Right lobe of liver (tissue), 6 donors: ENCODE results near the gene TFCP2L1. TPM values are rescaled to one million over a fixed set of nuclear protein-coding genes. Genes with fewer than 3 reads are reported as not detected.
"Not testable (repeated sequence)": the region's sequence is repeated elsewhere in the genome, so short reads cannot be mapped to it uniquely, and the experiment has no call there.

Experiments
- ATAC-seq, 4 donors: fragments of 200-7000 bp; cut with Tn5 transposase; one replicate each; pipeline ENCODE4 v1.9.1; 2020; ENCODE audit warnings: mild to moderate bottlenecking in 4 of 4, moderate library complexity in 4 of 4
- DNase-seq, 3 donors: peaks; one replicate each; pipeline ENCODE4 v3.0.0-alpha.2; 2020
- H3K27ac ChIP-seq, 3 donors: fragments of 200-600 bp; one replicate each; pipeline ENCODE4 v1.8.0; 2022
- H3K27me3 ChIP-seq, 2 donors: fragments of 200-600 bp; one replicate each; pipeline ENCODE4 v1.8.0; 2022
- H3K36me3 ChIP-seq, 4 donors: fragments of 200-600 bp; sonication (generic) in 1 of 4; one replicate each; pipeline versions ENCODE4 v1.5.1 to v1.8.0; 2017 to 2022; ENCODE audit warnings: control low read depth in 1 of 4
- H3K4me1 ChIP-seq, 4 donors: fragments of 200-600 bp; sonication (generic) in 1 of 4; one replicate each; pipeline versions ENCODE4 v1.5.1 to v1.8.0; 2017 to 2022; ENCODE audit warnings: control low read depth in 1 of 4
- H3K4me3 ChIP-seq, 3 donors: fragments of 200-600 bp; one replicate each; pipeline ENCODE4 v1.8.0; 2022
- H3K9me3 ChIP-seq, 4 donors: fragments of 200-600 bp; sonication (generic) in 1 of 4; one replicate each; pipeline versions ENCODE4 v1.5.1 to v1.8.0; 2017 to 2022; ENCODE audit warnings: control low read depth in 1 of 4
- POLR2A ChIP-seq: fragments of 450-650 bp; IDR thresholded peaks from one replicate; pipeline ENCODE4 v1.6.1; 2017; ENCODE audit warnings: antibody characterized with exemption, mild to moderate bottlenecking
- WGBS: methylation state at CpG from one replicate; pipeline ENCODE4 v1.1.6; 2018; ENCODE audit warnings: low coverage, low lambda C conversion rate; ENCODE audit not compliant: insufficient coverage; ENCODE audit errors: missing lambda C conversion rate; 5-methylcytosine and 5-hydroxymethylcytosine counted together
- intact Hi-C, 2 donors: fragments of 100-400 bp; cut with DNase I; formaldehyde crosslinking; loops; one replicate each; pipeline versions ENCODE4 v1.11.2 to v1.14.1; 2022
- total RNA-seq, 6 experiments: library from RNA; depleted of rRNA in 2 of 6; stranded (reverse); fragments of >200 nt in 2 of 6; fragmentation: NEBNext Ultra II Directional in 3 of 6; extraction: Animal tissue kit (Norgen Biotek cat#: 25700) in 3 of 6; gene quantifications; one replicate each; pipeline versions ENCODE4 v1.1.0 to v1.2.4, GENCODE V29; 2016 to 2023
- TF ChIP-seq, protein P1 (sequence below), 4 donors: fragments of 200-600 bp in 3 of 4; fragments of 450-650 bp in 1 of 4; IDR thresholded peaks; one replicate each; pipeline versions ENCODE4 v1.5.1 to v1.8.0; 2016 to 2022; ENCODE audit warnings: antibody characterized with exemption in 4 of 4, mild to moderate bottlenecking in 2 of 4
- donor health status: DM: no; HTN: yes; CAD: no.
- donor health status: DM: no; HTN: no; CAD: no.
- donor health status: DM: no; HTN: no; CAD: no.
- donor health status: DM: no; HTN: yes; CAD: no.
- donor health status: DM: no; HTN: yes; CAD: no.

The TFCP2L1 gene
- total RNA-seq, 6 experiments from 2014 or later: 0.26 to 1.7 (median 0.34) TPM

- 88% methylated on average over 6 of the region's 6 CpGs for WGBS
- H3K4me1 ChIP-seq: peaks cover 0 to 5% (median 0%) of the 10 kb centered on the region in 4 donors
- H3K4me3 ChIP-seq: no peak overlapping the region
- no peak for ATAC-seq
- no peaks in the 10 kb centered on the region for H3K36me3 ChIP-seq
- TF ChIP-seq, protein P1, sequence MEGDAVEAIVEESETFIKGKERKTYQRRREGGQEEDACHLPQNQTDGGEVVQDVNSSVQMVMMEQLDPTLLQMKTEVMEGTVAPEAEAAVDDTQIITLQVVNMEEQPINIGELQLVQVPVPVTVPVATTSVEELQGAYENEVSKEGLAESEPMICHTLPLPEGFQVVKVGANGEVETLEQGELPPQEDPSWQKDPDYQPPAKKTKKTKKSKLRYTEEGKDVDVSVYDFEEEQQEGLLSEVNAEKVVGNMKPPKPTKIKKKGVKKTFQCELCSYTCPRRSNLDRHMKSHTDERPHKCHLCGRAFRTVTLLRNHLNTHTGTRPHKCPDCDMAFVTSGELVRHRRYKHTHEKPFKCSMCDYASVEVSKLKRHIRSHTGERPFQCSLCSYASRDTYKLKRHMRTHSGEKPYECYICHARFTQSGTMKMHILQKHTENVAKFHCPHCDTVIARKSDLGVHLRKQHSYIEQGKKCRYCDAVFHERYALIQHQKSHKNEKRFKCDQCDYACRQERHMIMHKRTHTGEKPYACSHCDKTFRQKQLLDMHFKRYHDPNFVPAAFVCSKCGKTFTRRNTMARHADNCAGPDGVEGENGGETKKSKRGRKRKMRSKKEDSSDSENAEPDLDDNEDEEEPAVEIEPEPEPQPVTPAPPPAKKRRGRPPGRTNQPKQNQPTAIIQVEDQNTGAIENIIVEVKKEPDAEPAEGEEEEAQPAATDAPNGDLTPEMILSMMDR (IDR thresholded peaks at IDR 0.05): no peak
- TF ChIP-seq POLR2A: no peak
- H3K9me3 ChIP-seq: no peaks in the 10 kb centered on the region
- H3K27ac ChIP-seq: no peak overlapping the region
- no peak for DNase-seq
- intact Hi-C loops: no loop called here
- H3K27me3 ChIP-seq: no peaks in the 10 kb centered on the region
Observed at GRCh38 chr2:121232626-121233265, 52.3 kb downstream of the TFCP2L1 start.

- ATAC-seq (no peak), DNase-seq (peak in 1 of 3 donors; percentile 45)
- H3K36me3 ChIP-seq: no peaks in the 10 kb centered on the region
- peaks cover 0 to 7% (median 0%) of the 10 kb centered on the region in 4 donors for H3K4me1 ChIP-seq
- intact Hi-C loops: no loop called here
- no peak overlapping the region for H3K27ac ChIP-seq
- no peak overlapping the region for H3K4me3 ChIP-seq
- TF ChIP-seq, protein P1 (IDR thresholded peaks at IDR 0.05): no peak
- no peak for TF ChIP-seq POLR2A
- 60% methylated on average over 2 of the region's 17 CpGs for WGBS
- no peaks in the 10 kb centered on the region for H3K9me3 ChIP-seq
- H3K27me3 ChIP-seq: no peaks in the 10 kb centered on the region
Observed at GRCh38 chr2:121231385-121232000, 53.5 kb downstream of the TFCP2L1 start.

DNA sequence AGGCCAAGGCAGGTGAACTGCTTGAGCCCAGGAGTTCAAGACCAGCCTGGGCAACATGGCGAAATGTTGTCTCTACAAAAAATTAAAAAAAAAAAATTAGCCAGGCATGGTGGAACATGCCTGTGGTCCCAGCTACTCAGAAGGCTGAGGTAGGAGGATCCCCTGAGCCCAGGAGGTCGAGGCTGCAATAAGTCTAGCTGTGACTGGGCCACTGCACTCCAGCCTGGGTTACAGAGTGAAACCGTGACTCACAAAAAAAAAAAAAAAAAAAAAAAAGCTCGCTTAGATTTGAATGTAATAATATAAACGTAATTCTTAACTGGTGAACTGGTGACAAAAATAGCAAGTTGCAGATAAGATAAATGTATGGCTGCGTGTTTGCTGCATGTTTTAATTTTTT is 56.5 kb downstream of the TFCP2L1 start:
- Histone ChIP-seq H3K4me3 (no peak overlapping the region), H3K9me3 (no peaks in the 10 kb centered on the region), H3K27me3 (no peaks in the 10 kb centered on the region), H3K36me3 (no peaks in the 10 kb centered on the region), H3K27ac (no peak overlapping the region), H3K4me1 (peaks cover 0 to 7% (median 0%) of the 10 kb centered on the region in 4 donors)
- no peak for TF ChIP-seq POLR2A
- TF ChIP-seq, protein P1 (IDR thresholded peaks at IDR 0.05): no peak
- 78% methylated on average over 6 of the region's 6 CpGs for WGBS
- peak in 1 of 3 donors; percentile 2 for DNase-seq
- ATAC-seq: no peak
- intact Hi-C loops: no loop called here

GRCh38 chr2:121227381-121228144 is 57.4 kb downstream of the TFCP2L1 start:
- H3K4me3 ChIP-seq, H3K27me3 ChIP-seq, intact Hi-C loops, H3K36me3 ChIP-seq, H3K9me3 ChIP-seq, H3K27ac ChIP-seq, H3K4me1 ChIP-seq: not testable (repeated sequence)
- ATAC-seq (peak; percentile 66 to 98 (median 89)), DNase-seq (peak in 1 of 3 donors; percentile 71)
- WGBS: 78% methylated on average over 15 of the region's 18 CpGs

DNA sequence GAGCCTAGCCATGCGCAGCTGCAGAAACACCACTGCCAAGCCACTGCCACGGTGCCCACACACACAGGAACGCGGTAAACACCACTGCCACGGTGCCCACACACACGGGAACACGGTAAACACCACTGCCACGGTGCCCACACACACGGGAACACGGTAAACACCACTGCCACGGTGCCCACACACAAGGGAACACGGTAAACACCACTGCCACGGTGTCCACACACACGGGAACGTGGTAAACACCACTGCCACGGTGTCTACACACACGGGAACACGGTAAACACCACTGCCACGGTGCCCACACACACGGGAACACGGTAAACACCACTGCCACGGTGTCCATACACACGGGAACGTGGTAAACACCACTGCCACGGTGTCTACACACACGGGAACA is 59.3 kb downstream of the TFCP2L1 start:
- DNase-seq: peak in 1 of 3 donors; percentile 43

More for the DNA sequence above, 59.3 kb downstream of the TFCP2L1 start:
- H3K36me3 ChIP-seq, H3K4me3 ChIP-seq, H3K27ac ChIP-seq, ATAC-seq, H3K4me1 ChIP-seq, H3K9me3 ChIP-seq, H3K27me3 ChIP-seq, intact Hi-C loops: not testable (repeated sequence)
- WGBS: 78% methylated on average over 8 of the region's 26 CpGs
